Measurements from ENCODE around the gene KIAA0232. TPM values are rescaled to one million over a fixed set of nuclear protein-coding genes. Genes with fewer than 3 reads are reported as not detected.

Gene KIAA0232
- total RNA-seq, 4 donors from 2014 or later: 27.6 to 34.1 (median 32.7) TPM

DNA sequence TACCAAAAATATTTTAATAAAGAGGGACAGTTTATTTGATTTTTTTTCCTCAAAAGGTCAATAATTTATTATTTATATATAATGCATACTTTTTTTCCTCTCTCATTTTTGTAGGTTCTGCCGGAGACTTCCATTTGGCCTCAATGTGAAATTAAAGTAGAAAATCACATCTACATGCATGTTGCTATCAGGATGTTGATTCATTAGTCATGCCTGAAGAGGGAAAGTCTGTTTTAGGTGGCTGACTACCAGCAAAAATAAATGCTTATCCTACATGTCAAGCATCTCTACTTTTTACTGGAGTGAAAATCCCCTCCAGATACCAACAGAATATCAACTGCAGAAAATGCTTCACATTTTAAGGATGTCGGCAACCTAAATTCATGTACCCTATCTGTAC, 41.5 kb downstream of the KIAA0232 start:
- WGBS: 89% methylated on average over 2 of the region's 2 CpGs
- Histone ChIP-seq H3K27me3 (no peaks in the 10 kb centered on the region), H3K4me1 (no peaks in the 10 kb centered on the region), H3K36me3 (peaks cover 22% of the 10 kb centered on the region), H3K4me3 (no peak overlapping the region), H3K27ac (no peak overlapping the region), H3K9me3 (peaks cover 5% of the 10 kb centered on the region)
- TF ChIP-seq EP300 (IDR thresholded peaks at IDR 0.05): no peak
- no peak for TF ChIP-seq POLR2A (IDR thresholded peaks at IDR 0.05)
- TF ChIP-seq POLR2AphosphoS5 (IDR thresholded peaks at IDR 0.05): no peak
- TF ChIP-seq, protein P1, sequence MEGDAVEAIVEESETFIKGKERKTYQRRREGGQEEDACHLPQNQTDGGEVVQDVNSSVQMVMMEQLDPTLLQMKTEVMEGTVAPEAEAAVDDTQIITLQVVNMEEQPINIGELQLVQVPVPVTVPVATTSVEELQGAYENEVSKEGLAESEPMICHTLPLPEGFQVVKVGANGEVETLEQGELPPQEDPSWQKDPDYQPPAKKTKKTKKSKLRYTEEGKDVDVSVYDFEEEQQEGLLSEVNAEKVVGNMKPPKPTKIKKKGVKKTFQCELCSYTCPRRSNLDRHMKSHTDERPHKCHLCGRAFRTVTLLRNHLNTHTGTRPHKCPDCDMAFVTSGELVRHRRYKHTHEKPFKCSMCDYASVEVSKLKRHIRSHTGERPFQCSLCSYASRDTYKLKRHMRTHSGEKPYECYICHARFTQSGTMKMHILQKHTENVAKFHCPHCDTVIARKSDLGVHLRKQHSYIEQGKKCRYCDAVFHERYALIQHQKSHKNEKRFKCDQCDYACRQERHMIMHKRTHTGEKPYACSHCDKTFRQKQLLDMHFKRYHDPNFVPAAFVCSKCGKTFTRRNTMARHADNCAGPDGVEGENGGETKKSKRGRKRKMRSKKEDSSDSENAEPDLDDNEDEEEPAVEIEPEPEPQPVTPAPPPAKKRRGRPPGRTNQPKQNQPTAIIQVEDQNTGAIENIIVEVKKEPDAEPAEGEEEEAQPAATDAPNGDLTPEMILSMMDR (IDR thresholded peaks at IDR 0.05): no peak
- no peak for DNase-seq (ENCODE audit: low spot score in 2 of 2)

DNA sequence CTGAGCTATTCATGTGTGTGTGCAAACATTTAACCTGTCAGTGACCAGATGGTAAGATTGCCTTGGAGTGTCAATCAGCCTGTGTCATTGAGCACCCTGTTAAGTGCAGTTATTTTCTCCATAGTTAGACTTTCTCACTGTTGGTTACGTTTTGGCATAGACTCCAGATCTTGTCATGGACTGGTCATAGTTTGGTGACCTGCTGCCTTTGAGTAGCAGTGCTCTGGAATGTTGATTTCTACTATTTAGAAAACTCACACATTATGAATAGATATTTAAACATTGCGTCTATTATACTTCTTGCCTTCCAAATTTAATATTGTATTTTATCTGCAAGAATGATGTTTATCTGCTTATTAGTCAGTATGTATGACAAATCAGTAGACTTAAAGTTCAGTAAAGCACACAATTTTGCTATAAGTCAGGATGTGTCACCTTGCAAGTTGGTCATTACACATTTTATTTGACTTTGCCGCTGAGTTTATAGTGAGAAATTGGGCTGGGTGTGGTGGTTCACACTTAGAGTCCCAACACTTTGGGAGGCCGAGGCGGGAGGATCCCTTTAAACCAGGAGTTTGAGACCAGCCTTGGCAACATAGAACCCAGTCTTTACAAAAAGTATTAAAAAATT, 42.4 kb downstream of the KIAA0232 start:
- no peaks in the 10 kb centered on the region for H3K27me3 ChIP-seq
- peaks cover 4% of the 10 kb centered on the region for H3K9me3 ChIP-seq
- WGBS: 94% methylated on average over 5 of the region's 5 CpGs
- no peak overlapping the region for H3K4me3 ChIP-seq
- DNase-seq (ENCODE audit: low spot score in 2 of 2): no peak
- H3K36me3 ChIP-seq: peaks cover 29% of the 10 kb centered on the region
- no peak overlapping the region for H3K27ac ChIP-seq
- TF ChIP-seq POLR2AphosphoS5 (IDR thresholded peaks at IDR 0.05) (no peak), EP300 (IDR thresholded peaks at IDR 0.05) (no peak), POLR2A (IDR thresholded peaks at IDR 0.05) (no peak)
- TF ChIP-seq, protein P1 (IDR thresholded peaks at IDR 0.05): no peak
- H3K4me1 ChIP-seq: no peaks in the 10 kb centered on the region

DNA sequence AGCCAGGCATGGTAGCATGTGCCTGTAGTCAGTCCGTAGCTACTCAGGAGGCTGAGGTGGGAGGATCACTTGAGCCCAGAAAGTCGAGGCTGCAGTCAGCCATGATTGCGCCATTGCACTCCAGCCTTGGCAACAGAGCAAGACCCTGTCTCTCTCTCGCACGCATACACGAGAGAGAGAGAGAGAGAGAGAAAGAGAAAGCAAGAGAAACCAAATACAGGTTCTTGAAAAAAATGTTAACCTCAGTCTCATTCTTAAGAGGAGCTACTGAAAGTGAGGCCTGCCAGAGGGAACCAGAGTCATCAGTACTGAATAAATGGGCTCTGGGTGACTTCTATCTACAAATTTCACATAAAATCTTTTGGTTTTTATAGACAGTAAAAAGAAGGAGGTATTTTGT, 42.9 kb downstream of the KIAA0232 start:
- no peak overlapping the region for H3K27ac ChIP-seq
- no peaks in the 10 kb centered on the region for H3K27me3 ChIP-seq
- whole genome bisulfite sequencing: 80% methylated on average over 6 of the region's 6 CpGs
- H3K36me3 ChIP-seq: peaks cover 32% of the 10 kb centered on the region
- no peaks in the 10 kb centered on the region for H3K4me1 ChIP-seq
- DNase-seq (ENCODE audit: low spot score in 2 of 2): no peak
- no peak overlapping the region for H3K4me3 ChIP-seq
- peaks cover 4% of the 10 kb centered on the region for H3K9me3 ChIP-seq
- TF ChIP-seq POLR2A (IDR thresholded peaks at IDR 0.05): no peak
- TF ChIP-seq POLR2AphosphoS5 (IDR thresholded peaks at IDR 0.05): no peak
- TF ChIP-seq, protein P1 (IDR thresholded peaks at IDR 0.05): no peak
- TF ChIP-seq EP300 (IDR thresholded peaks at IDR 0.05): no peak

DNA sequence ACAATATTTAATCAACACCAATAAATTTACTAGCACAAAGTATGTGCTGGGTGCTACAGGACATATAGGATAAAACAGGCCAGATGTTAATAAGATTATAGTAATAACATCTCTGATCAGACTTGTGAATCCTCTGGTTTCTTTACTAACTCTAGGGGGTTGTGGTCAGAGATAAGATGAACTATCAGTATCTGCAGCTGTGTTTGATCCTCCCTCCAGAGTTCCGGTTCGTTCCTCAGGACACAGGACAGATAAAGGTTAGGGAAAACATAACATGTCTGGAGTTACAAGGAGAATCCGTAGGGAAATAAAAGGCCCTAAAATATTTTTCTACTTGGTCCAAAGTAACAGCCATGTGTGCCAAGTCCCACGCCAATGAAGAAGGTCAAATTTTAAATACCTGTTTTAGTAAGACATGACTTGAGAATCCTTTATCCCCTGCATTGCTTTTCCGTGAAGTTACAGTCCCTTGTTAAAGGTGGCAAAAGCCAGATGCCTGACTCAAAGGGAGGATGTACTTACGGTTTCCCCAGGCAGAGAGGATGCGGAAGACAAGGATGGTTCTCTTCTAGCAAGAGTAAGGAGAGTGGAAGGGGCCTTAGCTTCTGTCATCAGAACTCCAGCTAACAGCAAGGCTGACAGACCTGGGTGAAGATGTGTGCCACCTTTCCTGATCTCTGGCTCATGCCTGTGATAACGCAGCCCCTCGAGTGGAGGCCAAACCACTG, 44.4 kb downstream of the KIAA0232 start:
- H3K27ac ChIP-seq: no peak overlapping the region
- H3K27me3 ChIP-seq: no peaks in the 10 kb centered on the region
- H3K36me3 ChIP-seq: peaks cover 47% of the 10 kb centered on the region
- H3K4me1 ChIP-seq: no peaks in the 10 kb centered on the region
- 86% methylated on average over 9 of the region's 9 CpGs for WGBS
- no peak overlapping the region for H3K4me3 ChIP-seq
- DNase-seq (ENCODE audit: low spot score in 2 of 2): no peak
- no peaks in the 10 kb centered on the region for H3K9me3 ChIP-seq
- no peak for TF ChIP-seq EP300 (IDR thresholded peaks at IDR 0.05)
- no peak for TF ChIP-seq POLR2A (IDR thresholded peaks at IDR 0.05)
- TF ChIP-seq POLR2AphosphoS5 (IDR thresholded peaks at IDR 0.05): no peak
- TF ChIP-seq, protein P1 (IDR thresholded peaks at IDR 0.05): no peak

DNA sequence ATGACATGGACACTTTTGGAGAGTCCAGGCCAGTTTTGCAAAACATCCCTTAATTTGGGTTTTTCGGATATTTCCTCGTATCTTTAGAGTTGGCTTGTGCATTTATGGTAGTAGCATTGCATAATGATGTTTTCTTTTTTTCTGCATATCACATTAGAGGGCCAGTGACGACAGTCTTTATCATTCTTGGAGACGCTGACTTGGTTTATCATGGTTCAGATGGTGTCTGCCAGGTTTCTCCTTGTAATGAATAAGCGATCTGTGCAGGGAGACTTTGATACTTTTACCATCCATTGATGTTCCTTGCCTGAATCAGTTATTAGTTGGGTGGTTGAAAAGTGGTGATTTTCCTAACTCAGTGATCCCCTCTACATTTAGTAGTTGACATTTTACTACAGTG, 46.6 kb downstream of the KIAA0232 start:
- H3K4me3 ChIP-seq: no peak overlapping the region
- H3K4me1 ChIP-seq: no peaks in the 10 kb centered on the region
- no peaks in the 10 kb centered on the region for H3K27me3 ChIP-seq
- H3K27ac ChIP-seq: no peak overlapping the region
- TF ChIP-seq POLR2A (IDR thresholded peaks at IDR 0.05): no peak
- peaks cover 59% of the 10 kb centered on the region for H3K36me3 ChIP-seq
- no peak for DNase-seq (ENCODE audit: low spot score in 2 of 2)
- WGBS: 91% methylated on average over 5 of the region's 5 CpGs
- no peaks in the 10 kb centered on the region for H3K9me3 ChIP-seq

All from suprapubic skin (tissue), 4 donors.